H1 (cell line): ENCODE measurements around the gene VRK3. TPM values are rescaled to one million over a fixed set of nuclear protein-coding genes. Genes with fewer than 3 reads are reported as not detected.

Experiments
- CTCF ChIA-PET: fragments of 300-600 bp; sonication (Branson Sonifier 250); formaldehyde crosslinking; loops from one replicate; lab custom pipeline; 2021; ENCODE audit not compliant: partially characterized antibody; lab: Charles Lee
- POLR2A ChIA-PET: fragments of 300-600 bp; sonication (Branson Sonifier 250); formaldehyde crosslinking; loops from one replicate; lab custom pipeline; 2021; ENCODE audit warnings: inconsistent platforms; ENCODE audit not compliant: partially characterized antibody; lab: Charles Lee
- DNase-seq, 2 experiments: peaks; one replicate each; pipeline versions ENCODE4 v3.0.0 to v3.0.0-alpha.2; 2010 to 2022; ENCODE audit warnings: low spot score in 2 of 2, low read depth in 1 of 2, mixed read lengths in 1 of 2
- FAIRE-seq: peaks from 2 replicates; lab custom pipeline; 2011; peaks lifted over from hg19 to GRCh38; lab: Jason Lieb, UNC
- H2AFZ ChIP-seq: 2 replicates; pipeline ENCODE4 v1.8.1; 2012; ENCODE audit warnings: low read length, inconsistent platforms
- H2AK5ac ChIP-seq: 2 replicates; pipeline ENCODE4 v1.6.1; 2013; ENCODE audit warnings: low read depth, low read length
- H2BK120ac ChIP-seq: replicated peaks from 2 replicates; pipeline ENCODE3; 2013; ENCODE audit warnings: low read depth, low read length, inconsistent platforms
- H2BK12ac ChIP-seq: 2 replicates; pipeline ENCODE4 v1.6.1; 2013; ENCODE audit warnings: low read depth, low read length
- H2BK15ac ChIP-seq: 2 replicates; pipeline ENCODE4 v1.6.1; 2013; ENCODE audit warnings: low read length
- H2BK20ac ChIP-seq: 2 replicates; pipeline ENCODE4 v1.6.1; 2013; ENCODE audit warnings: low read length
- H2BK5ac ChIP-seq: 2 replicates; pipeline ENCODE4 v1.6.1; 2013; ENCODE audit warnings: low read depth, low read length
- H3K14ac ChIP-seq: 2 replicates; pipeline ENCODE4 v1.6.1; 2013; ENCODE audit warnings: inconsistent platforms; ENCODE audit not compliant: insufficient read length
- H3K18ac ChIP-seq: 2 replicates; pipeline ENCODE4 v1.6.1; 2013; ENCODE audit warnings: low read length; ENCODE audit errors: extremely low read depth
- H3K23ac ChIP-seq: 2 replicates; pipeline ENCODE4 v1.6.1; 2013; ENCODE audit warnings: inconsistent platforms; ENCODE audit not compliant: insufficient read length
- H3K23me2 ChIP-seq: 2 replicates; pipeline ENCODE4 v1.6.1; 2013; ENCODE audit warnings: low read depth, low read length
- H3K27ac ChIP-seq: 2 replicates; pipeline ENCODE4 v1.6.1; 2011; ENCODE audit warnings: low read depth, low read length, inconsistent platforms
- H3K27me3 ChIP-seq, 4 experiments: replicated peaks in 1 of 4; 1 replicate in 1 of 4; 2 replicates in 3 of 4; pipeline versions ENCODE4 v1.6.1 to v1.8.1; 2011 to 2013; ENCODE audit warnings: low read length in 3 of 4, mild to moderate bottlenecking in 3 of 4, inconsistent platforms in 2 of 4, mixed read lengths in 2 of 4, moderate library complexity in 1 of 4; ENCODE audit not compliant: control insufficient read depth in 3 of 4, insufficient read depth in 3 of 4; ENCODE audit errors: extremely low read depth in 1 of 4
- H3K36me3 ChIP-seq, 4 experiments: 2 replicates each; pipeline versions ENCODE4 v1.6.1 to v1.8.1; 2011 to 2013; ENCODE audit warnings: mild to moderate bottlenecking in 4 of 4, low read length in 3 of 4, moderate library complexity in 2 of 4, control low read depth in 1 of 4, inconsistent platforms in 1 of 4; ENCODE audit not compliant: insufficient read depth in 4 of 4, control insufficient read depth in 2 of 4
- H3K4ac ChIP-seq: replicated peaks from 2 replicates; pipeline ENCODE3; 2013; ENCODE audit warnings: low read length, low read depth, mixed read lengths, inconsistent platforms; ENCODE audit not compliant: insufficient read length
- H3K4me1 ChIP-seq, 4 experiments: replicated peaks in 1 of 4; 1 replicate in 1 of 4; 2 replicates in 3 of 4; pipeline versions ENCODE4 v1.6.1 to v1.8.1; 2011 to 2013; ENCODE audit warnings: low read length in 3 of 4, inconsistent platforms in 2 of 4, mixed read lengths in 1 of 4; ENCODE audit not compliant: insufficient read depth in 4 of 4, control insufficient read depth in 3 of 4
- H3K4me2 ChIP-seq, 2 experiments: 2 replicates each; pipeline versions ENCODE4 v1.6.1 to v1.8.1; 2011 to 2013; ENCODE audit warnings: low read depth in 2 of 2, low read length in 2 of 2, control low read depth in 1 of 2, inconsistent platforms in 1 of 2, mild to moderate bottlenecking in 1 of 2; ENCODE audit not compliant: insufficient read depth in 1 of 2
- H3K4me3 ChIP-seq, 4 experiments: fragments of 200-600, 300-600 bp in 1 of 4; sonication (generic), shearing (Covaris generic), sonication (Bioruptor Twin) in 1 of 4; 2 replicates each; pipeline versions ENCODE4 v1.5.1 to v1.8.1; 2011 to 2016; ENCODE audit warnings: low read length in 4 of 4, low read depth in 3 of 4, control low read depth in 2 of 4, inconsistent platforms in 2 of 4, mild to moderate bottlenecking in 2 of 4, mixed read lengths in 1 of 4, moderate library complexity in 1 of 4; ENCODE audit not compliant: insufficient read depth in 2 of 4; ENCODE audit errors: extremely low read depth in 1 of 4
- H3K56ac ChIP-seq: replicated peaks from 2 replicates; pipeline ENCODE3; 2013; ENCODE audit warnings: low read depth, mild to moderate bottlenecking, mixed read lengths, low read length, inconsistent platforms; ENCODE audit not compliant: insufficient read length
- H3K79me1 ChIP-seq: 2 replicates; pipeline ENCODE4 v1.6.1; 2013; ENCODE audit warnings: low read depth, low read length, control low read depth
- H3K79me2 ChIP-seq, 2 experiments: 2 replicates each; pipeline versions ENCODE4 v1.6.1 to v1.8.1; 2012 to 2013; ENCODE audit warnings: low read length in 2 of 2, mild to moderate bottlenecking in 2 of 2, inconsistent platforms in 1 of 2; ENCODE audit not compliant: insufficient read depth in 2 of 2, control insufficient read depth in 1 of 2
- H3K9ac ChIP-seq, 4 experiments: replicated peaks in 1 of 4; 1 replicate in 1 of 4; 2 replicates in 3 of 4; pipeline versions ENCODE4 v1.6.1 to v1.8.1; 2011 to 2013; ENCODE audit warnings: low read depth in 3 of 4, low read length in 3 of 4, control low read depth in 2 of 4, mild to moderate bottlenecking in 2 of 4, moderate library complexity in 2 of 4, inconsistent platforms in 1 of 4; ENCODE audit errors: extremely low read depth in 1 of 4
- H3K9me3 ChIP-seq, 2 experiments: 2 replicates each; pipeline versions ENCODE4 v1.6.1 to v1.8.1; 2012 to 2013; ENCODE audit warnings: mild to moderate bottlenecking in 2 of 2, moderate library complexity in 2 of 2, control low read depth in 1 of 2, inconsistent platforms in 1 of 2, low read depth in 1 of 2, low read length in 1 of 2, mixed read lengths in 1 of 2; ENCODE audit not compliant: insufficient read depth in 2 of 2
- H4K20me1 ChIP-seq, 2 experiments: replicated peaks in 1 of 2; 2 replicates each; pipeline versions ENCODE3 to v1.8.1; 2011 to 2013; ENCODE audit warnings: inconsistent platforms in 2 of 2, low read length in 2 of 2, mild to moderate bottlenecking in 1 of 2; ENCODE audit not compliant: insufficient read depth in 2 of 2, control insufficient read depth in 1 of 2
- H4K5ac ChIP-seq: 2 replicates; pipeline ENCODE4 v1.6.1; 2013; ENCODE audit warnings: low read length, low read depth, mixed read lengths, inconsistent platforms; ENCODE audit not compliant: insufficient read length
- H4K8ac ChIP-seq: 2 replicates; pipeline ENCODE4 v1.8.0; 2013; ENCODE audit warnings: mild to moderate bottlenecking, moderate library complexity, low read length, inconsistent platforms; ENCODE audit not compliant: insufficient read depth; ENCODE audit errors: extremely low read depth
- H4K91ac ChIP-seq: replicated peaks from 2 replicates; pipeline ENCODE3; 2013; ENCODE audit warnings: low read length, mixed read lengths, inconsistent platforms; ENCODE audit not compliant: insufficient read length
- BRCA1 ChIP-seq: IDR thresholded peaks from 2 replicates; pipeline ENCODE4 v1.6.1; 2012; ENCODE audit warnings: low read depth, low read length, improper control_type of control experiment
- CBX8 ChIP-seq: fragments of 300-800, 300-1000 bp; sonication (generic); IDR thresholded peaks from 2 replicates; pipeline ENCODE4 v1.7.1; 2016; ENCODE audit warnings: low read depth, low read length, borderline replicate concordance
- CREB1 ChIP-seq: IDR thresholded peaks from 2 replicates; pipeline ENCODE4 v1.6.1; 2012; ENCODE audit warnings: inconsistent platforms
- GABPA ChIP-seq: IDR thresholded peaks from 2 replicates; pipeline ENCODE4 v1.6.1; 2011; ENCODE audit warnings: mild to moderate bottlenecking, low read length, moderate library complexity, borderline replicate concordance; ENCODE audit not compliant: insufficient read depth
- HDAC2 ChIP-seq, 2 experiments: fragments of 300-600 bp in 1 of 2; sonication (generic) in 1 of 2; IDR thresholded peaks; 2 replicates each; pipeline ENCODE4 v1.6.1; 2011 to 2012; ENCODE audit warnings: low read depth in 2 of 2, low read length in 2 of 2, mild to moderate bottlenecking in 2 of 2, moderate library complexity in 2 of 2, borderline replicate concordance in 1 of 2, inconsistent platforms in 1 of 2
- JUN ChIP-seq: IDR thresholded peaks from 2 replicates; pipeline ENCODE4 v1.6.1; 2011; ENCODE audit warnings: low read depth, mild to moderate bottlenecking, improper control_type of control experiment, low read length
- MAFK ChIP-seq: IDR thresholded peaks from 2 replicates; pipeline ENCODE4 v1.6.1; 2012; ENCODE audit warnings: low read depth, mild to moderate bottlenecking, improper control_type of control experiment, low read length
- POU5F1 ChIP-seq: IDR thresholded peaks from 2 replicates; pipeline ENCODE4 v1.6.1; 2011; ENCODE audit warnings: low read depth, mild to moderate bottlenecking, low read length, moderate library complexity
- RXRA ChIP-seq: IDR thresholded peaks from 2 replicates; pipeline ENCODE4 v1.6.1; 2011; ENCODE audit warnings: low read depth, mild to moderate bottlenecking, low read length, moderate library complexity; ENCODE audit not compliant: insufficient read depth
- SIRT6 ChIP-seq: IDR thresholded peaks from one replicate; pipeline ENCODE4 v1.7.1; 2012; ENCODE audit warnings: low read length, inconsistent platforms
- TCF12 ChIP-seq: IDR thresholded peaks from 2 replicates; pipeline ENCODE4 v1.6.1; 2011; ENCODE audit warnings: low read depth, mild to moderate bottlenecking, low read length
- WGBS, 2 experiments: shearing (Covaris generic) in 1 of 2; methylation state at CpG; one replicate each; pipeline versions ENCODE4 v1.1.6 to v1.1.7; 2013 to 2015; ENCODE audit warnings: low lambda C conversion rate in 2 of 2, mixed read lengths in 2 of 2, inconsistent platforms in 1 of 2, low coverage in 1 of 2, missing lambda C conversion rate in 1 of 2; ENCODE audit not compliant: insufficient replicate concordance in 2 of 2, insufficient coverage in 1 of 2, insufficient read length in 1 of 2; ENCODE audit errors: extremely low coverage in 1 of 2, missing lambda C conversion rate in 1 of 2; 5-methylcytosine and 5-hydroxymethylcytosine counted together
- polyA plus RNA-seq, 7 experiments: library from polyadenylated mRNA; depleted of rRNA in 3 of 7; stranded (reverse) in 5 of 7; unstranded in 2 of 7; fragments of >200 nt in 5 of 7; fragments of 200-250 nt in 2 of 7; gene quantifications; 1 replicate in 5 of 7; 2 replicates in 1 of 7; 4 replicates in 1 of 7; pipeline versions ENCODE4 v1.2.1 to v1.2.3, GENCODE V29; 2011 to 2013; ENCODE audit warnings: missing spikeins in 2 of 7, mixed read lengths in 2 of 7
- total RNA-seq: library from RNA; stranded (reverse); fragmentation: NEBNext Ultra II Directional; extraction: Animal tissue kit (Norgen Biotek cat#: 25700); gene quantifications from 2 replicates; pipeline ENCODE4 v1.2.1, GENCODE V29; 2021
- TF ChIP-seq, protein P1 (sequence below): IDR thresholded peaks from 2 replicates; pipeline ENCODE4 v1.6.1; 2012; ENCODE audit warnings: inconsistent platforms

Gene VRK3
- total and polyA plus RNA-seq, 2 of the 8 experiments (the other 6 are each of a cell fraction or from before 2014, with no cell fraction given): 21.3 to 36.1 TPM

DNA sequence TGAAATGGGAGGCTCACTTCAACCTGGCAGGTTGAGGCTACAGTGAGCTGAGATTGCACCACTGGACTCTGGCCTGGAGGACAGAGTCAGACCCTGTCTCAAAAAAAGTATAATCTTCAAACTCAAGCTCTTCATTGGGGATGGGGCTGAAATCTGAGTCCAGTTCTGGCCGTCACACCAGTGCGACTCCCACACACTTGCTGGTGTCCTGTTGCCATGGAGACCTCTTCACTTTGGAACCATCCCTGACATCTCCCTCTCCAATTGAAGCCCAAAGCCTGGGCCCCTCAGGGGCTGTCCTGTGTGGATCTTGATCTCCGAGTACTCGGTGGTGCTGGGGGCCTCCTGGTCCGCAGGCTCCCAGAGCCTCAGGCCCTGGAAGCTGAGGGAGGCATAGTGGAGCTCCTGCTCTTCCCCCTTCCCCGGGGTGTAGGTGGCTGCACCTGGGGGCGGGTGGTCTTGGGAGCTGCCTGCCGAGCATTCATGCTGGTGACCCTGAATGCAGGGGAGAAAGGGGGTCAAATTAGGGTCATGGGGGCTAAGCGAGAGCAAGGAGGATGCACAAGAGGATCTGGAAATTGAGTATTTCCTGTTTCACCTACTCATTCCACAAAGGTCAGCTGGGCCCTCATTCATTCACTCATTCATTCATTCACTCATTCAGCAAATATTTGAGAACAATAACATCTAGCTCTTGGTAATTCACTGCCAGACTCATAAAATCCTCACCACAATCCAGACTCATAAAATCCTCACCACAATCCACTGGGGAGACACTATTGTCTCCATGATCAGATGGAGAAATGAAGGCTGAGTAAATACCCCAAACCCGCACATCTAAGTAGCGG lies 75.2 kb downstream of the VRK3 start:
- H3K27me3 ChIP-seq: no peaks in the 10 kb centered on the region
- no peak overlapping the region for H3K14ac ChIP-seq
- peaks cover 0 to 3% of the 10 kb centered on the region in 2 experiments; a peak in 1 of 4 replicates for H3K9me3 ChIP-seq
- H2BK12ac ChIP-seq: no peak overlapping the region
- no peak overlapping the region for H4K5ac ChIP-seq
- no peak overlapping the region for H3K4me2 ChIP-seq
- no peak overlapping the region for H3K27ac ChIP-seq
- no peak overlapping the region for H2BK20ac ChIP-seq
- CTCF ChIA-PET: interaction anchor here (0.6 to 7.3 kb wide), 8 partner anchors 10 to 1358 kb away, joined by 3 to 69 read pairs (median 4); no protein-coding TSS in a partner anchor
- H3K79me1 ChIP-seq: no peaks in the 10 kb centered on the region
- no peaks in the 10 kb centered on the region for H3K79me2 ChIP-seq
- H3K4ac ChIP-seq: no peak overlapping the region
- no peak overlapping the region for H2AK5ac ChIP-seq
- no peak overlapping the region for H2BK5ac ChIP-seq
- H4K8ac ChIP-seq: no peak overlapping the region
- no peak overlapping the region for H3K18ac ChIP-seq
- DNase-seq: no peak
- H2BK120ac ChIP-seq: no peak overlapping the region
- POLR2A ChIA-PET: interaction anchor here (0.7 to 2.2 kb wide), 4 partner anchors 21 to 38 kb away, joined by 3 to 8 read pairs (median 4); partner anchors contain the start of genes ATF5 and NUP62
- no peaks in the 10 kb centered on the region for H3K23me2 ChIP-seq
- no peak overlapping the region for H3K23ac ChIP-seq
- FAIRE-seq: no peak
- peaks cover 0 to 8% (median 4%) of the 10 kb centered on the region in 4 experiments; a peak in 5 of 7 replicates for H3K4me1 ChIP-seq
- H3K56ac ChIP-seq: no peak overlapping the region
- no peak overlapping the region for H3K9ac ChIP-seq
- peaks cover 0 to 1% of the 10 kb centered on the region in 2 experiments for H4K20me1 ChIP-seq
- no peak overlapping the region for H4K91ac ChIP-seq
- H3K36me3 ChIP-seq: no peaks in the 10 kb centered on the region
- 86% methylated on average over 11 of the region's 11 CpGs; no CpG with 5 or more reads in 1 of the 2 experiments for WGBS, 2 experiments
- no peak overlapping the region for H2BK15ac ChIP-seq
- H3K4me3 ChIP-seq: no peak overlapping the region
- no peak overlapping the region for H2AFZ ChIP-seq
- TF ChIP-seq POU5F1 (no peak), TCF12 (no peak), SIRT6 (no peak), JUN (no peak), CBX8 (no peak), CREB1 (no peak), MAFK (no peak), HDAC2 (IDR thresholded peaks at IDR 0.05; ENCODE audit: borderline replicate concordance in 1 of 2, low read depth in 2 of 2, low read length in 2 of 2) (no peak), RXRA (no peak), BRCA1 (no peak), GABPA (no peak)
- TF ChIP-seq, protein P1, sequence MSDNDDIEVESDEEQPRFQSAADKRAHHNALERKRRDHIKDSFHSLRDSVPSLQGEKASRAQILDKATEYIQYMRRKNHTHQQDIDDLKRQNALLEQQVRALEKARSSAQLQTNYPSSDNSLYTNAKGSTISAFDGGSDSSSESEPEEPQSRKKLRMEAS: no peak
